Measurements from ENCODE around the gene RAB6B. TPM values are rescaled to one million over a fixed set of nuclear protein-coding genes. Genes with fewer than 3 reads are reported as not detected.

The RAB6B gene
- polyA plus RNA-seq, 2 of the 4 experiments (the other 2 are of a cell fraction) = 2.4 to 2.5 TPM

GRCh38 chr3:133857767-133858166, 37.9 kb downstream of the RAB6B start:
- Histone ChIP-seq H3K4me3 (no peak overlapping the region), H3K4me1 (no peaks in the 10 kb centered on the region), H3K9me3 (no peaks in the 10 kb centered on the region), H3K27ac (no peak overlapping the region), H3K4me2 (no peak overlapping the region)
- TF ChIP-seq ZC3H11A (IDR thresholded peaks at IDR 0.05) = no peak
- TF ChIP-seq PHF8 (IDR thresholded peaks at IDR 0.05; ENCODE audit: borderline replicate concordance, low read depth) = no peak
- TF ChIP-seq TP53 (CRISPR knock-in tag; IDR thresholded peaks at IDR 0.05) = no peak
- no peak for TF ChIP-seq HEYL (CRISPR knock-in tag; IDR thresholded peaks at IDR 0.05)
- TF ChIP-seq MYC (IDR thresholded peaks at IDR 0.05; ENCODE audit: borderline replicate concordance, low read length) = no peak
- TF ChIP-seq USF2 (IDR thresholded peaks at IDR 0.05) = no peak
- no peak for TF ChIP-seq BHLHE40 (IDR thresholded peaks at IDR 0.05; ENCODE audit: low read depth, low read length)
- no peak for TF ChIP-seq HES2 (IDR thresholded peaks at IDR 0.05)
- TF ChIP-seq JUN (IDR thresholded peaks at IDR 0.05) = no peak
- TF ChIP-seq HMGXB4 (CRISPR knock-in tag; IDR thresholded peaks at IDR 0.05; ENCODE audit: borderline replicate concordance) = no peak
- TF ChIP-seq NFE2L2 (conservative IDR thresholded peaks at IDR 0.05; ENCODE audit: low read length) = no peak
- no peak for TF ChIP-seq ZSCAN20 (CRISPR knock-in tag; IDR thresholded peaks at IDR 0.05)
- TF ChIP-seq ZNF302 (CRISPR knock-in tag; IDR thresholded peaks at IDR 0.05) = no peak
- TF ChIP-seq FOSL2 (IDR thresholded peaks at IDR 0.05) = no peak
- TF ChIP-seq FOSL2 (CRISPR knock-in tag; IDR thresholded peaks at IDR 0.05) = no peak
- TF ChIP-seq CTCF (IDR thresholded peaks at IDR 0.05) = no peak
- no peak for TF ChIP-seq ELK1 (IDR thresholded peaks at IDR 0.05; ENCODE audit: low read depth, low read length)
- ChIA-PET POLR2A (no interaction called here), CTCF (no interaction called here)
- WGBS (ENCODE audit: missing lambda C conversion rate) = 85% methylated on average over 8 of the region's 8 CpGs
- ATAC-seq = no peak
- no peak for FAIRE-seq
- no peak for DNase-seq (ENCODE audit: low read depth in 1 of 2, low spot score in 1 of 2)

- POLR2A ChIA-PET = no interaction called here
- FAIRE-seq (no peak), DNase-seq (ENCODE audit: low read depth in 1 of 2, low spot score in 1 of 2) (no peak), ATAC-seq (no peak)
- no peak overlapping the region for H3K27ac ChIP-seq
- H3K9me3 ChIP-seq = no peaks in the 10 kb centered on the region
- H3K4me2 ChIP-seq = no peak overlapping the region
- CTCF ChIA-PET = no interaction called here
- no peak overlapping the region for H3K4me3 ChIP-seq
- WGBS (ENCODE audit: missing lambda C conversion rate) = 21% methylated on average over 2 of the region's 2 CpGs
- H3K4me1 ChIP-seq = no peaks in the 10 kb centered on the region
- TF ChIP-seq GATA3 (IDR thresholded peaks at IDR 0.05; ENCODE audit: borderline replicate concordance) = no peak
- no peak for TF ChIP-seq RARB (CRISPR knock-in tag; IDR thresholded peaks at IDR 0.05)
- TF ChIP-seq RAD21 (conservative IDR thresholded peaks at IDR 0.05 in 1 of 2, IDR thresholded peaks at IDR 0.05 in 1 of 2) = no peak
- no peak for TF ChIP-seq HES2 (IDR thresholded peaks at IDR 0.05)
- no peak for TF ChIP-seq CEBPB (IDR thresholded peaks at IDR 0.05)
- no peak for TF ChIP-seq TP53 (CRISPR knock-in tag; IDR thresholded peaks at IDR 0.05)
- TF ChIP-seq RFX5 (IDR thresholded peaks at IDR 0.05) = no peak
- TF ChIP-seq KDM1A (IDR thresholded peaks at IDR 0.05; ENCODE audit: low read depth) = no peak
- TF ChIP-seq BCL3 (IDR thresholded peaks at IDR 0.05) = no peak
- TF ChIP-seq HMGXB4 (CRISPR knock-in tag; IDR thresholded peaks at IDR 0.05; ENCODE audit: borderline replicate concordance) = no peak
- no peak for TF ChIP-seq KDM5A (IDR thresholded peaks at IDR 0.05)
- no peak for TF ChIP-seq NPAS2 (CRISPR knock-in tag; IDR thresholded peaks at IDR 0.05; ENCODE audit: borderline replicate concordance)
- no peak for TF ChIP-seq MAZ (IDR thresholded peaks at IDR 0.05; ENCODE audit: borderline replicate concordance, low read depth, low read length)
- TF ChIP-seq TFCP2L1 (CRISPR knock-in tag; IDR thresholded peaks at IDR 0.05) = no peak
- TF ChIP-seq MAFK (IDR thresholded peaks at IDR 0.05; ENCODE audit: partially characterized antibody) = no peak
- TF ChIP-seq JUNB (IDR thresholded peaks at IDR 0.05) = no peak
- TF ChIP-seq SMC3 (IDR thresholded peaks at IDR 0.05) = no peak
Measured at GRCh38 chr3:133856316-133856715, 39.4 kb downstream of the RAB6B start.
